ENCODE data around the gene CD300LD. TPM values are rescaled to one million over a fixed set of nuclear protein-coding genes. Genes with fewer than 3 reads are reported as not detected.

Gene CD300LD
- total RNA-seq, 1 experiment from 2014 or later: not detected

- H3K4me1 Mint-ChIP-seq (ENCODE audit: insufficient read depth, unreplicated experiment): peaks cover 11% of the 10 kb centered on the region
- DNase-seq (ENCODE audit: unreplicated experiment): no peak
- no peaks in the 10 kb centered on the region for H3K36me3 Mint-ChIP-seq (ENCODE audit: insufficient read depth, unreplicated experiment)
- no TSS peak for BruUV-seq (replicated peaks)
- ChIA-PET CTCF (interaction anchor here (0.6 to 0.7 kb wide), 2 partner anchors 9 to 1989 kb away, joined by 3 read pairs; no protein-coding TSS in a partner anchor), POLR2A (no interaction called here)
- H3K27ac Mint-ChIP-seq (ENCODE audit: low read depth, unreplicated experiment): no peak overlapping the region
- no peaks in the 10 kb centered on the region for H3K9me3 Mint-ChIP-seq (ENCODE audit: unreplicated experiment)
- intact Hi-C loops (cut with micrococcal nuclease): no loop called here
- TF ChIP-seq CTCF (IDR thresholded peaks at IDR 0.05; ENCODE audit: unreplicated experiment): no peak
- H3K4me3 Mint-ChIP-seq (ENCODE audit: unreplicated experiment): no peak overlapping the region
- H3K27me3 Mint-ChIP-seq (ENCODE audit: insufficient read depth, unreplicated experiment): peaks cover 21% of the 10 kb centered on the region
These were observed 49.2 kb downstream of the CD300LD start for GRCh38 chr17:74542727-74543383.

- Mint-ChIP-seq H3K4me1 (ENCODE audit: insufficient read depth, unreplicated experiment) (peaks cover 4% of the 10 kb centered on the region), H3K4me3 (ENCODE audit: unreplicated experiment) (no peak overlapping the region), H3K27ac (ENCODE audit: low read depth, unreplicated experiment) (no peak overlapping the region), H3K36me3 (ENCODE audit: insufficient read depth, unreplicated experiment) (no peaks in the 10 kb centered on the region), H3K9me3 (ENCODE audit: unreplicated experiment) (no peaks in the 10 kb centered on the region), H3K27me3 (ENCODE audit: insufficient read depth, unreplicated experiment) (peaks cover 26% of the 10 kb centered on the region)
- DNase-seq (ENCODE audit: unreplicated experiment): no peak
- ChIA-PET POLR2A (no interaction called here), CTCF (interaction anchor here (0.7 kb wide), 1 partner anchor 54 kb away, joined by 4 read pairs; no protein-coding TSS in a partner anchor)
- no peak for TF ChIP-seq CTCF (IDR thresholded peaks at IDR 0.05; ENCODE audit: unreplicated experiment)
- no TSS peak for BruUV-seq (replicated peaks)
- intact Hi-C loops (cut with micrococcal nuclease): no loop called here
These were observed 49.9 kb downstream of the CD300LD start for GRCh38 chr17:74542166-74542565.

- no peak for DNase-seq (ENCODE audit: unreplicated experiment)
- H3K27me3 Mint-ChIP-seq (ENCODE audit: insufficient read depth, unreplicated experiment): peaks cover 33% of the 10 kb centered on the region
- no TSS peak for BruUV-seq (replicated peaks)
- ChIA-PET CTCF (interaction anchor here (0.7 kb wide), 1 partner anchor 54 kb away, joined by 4 read pairs; no protein-coding TSS in a partner anchor), POLR2A (no interaction called here)
- no peaks in the 10 kb centered on the region for H3K9me3 Mint-ChIP-seq (ENCODE audit: unreplicated experiment)
- H3K36me3 Mint-ChIP-seq (ENCODE audit: insufficient read depth, unreplicated experiment): no peaks in the 10 kb centered on the region
- no peak for TF ChIP-seq CTCF (IDR thresholded peaks at IDR 0.05; ENCODE audit: unreplicated experiment)
- H3K4me1 Mint-ChIP-seq (ENCODE audit: insufficient read depth, unreplicated experiment): peaks cover 4% of the 10 kb centered on the region
- no peak overlapping the region for H3K4me3 Mint-ChIP-seq (ENCODE audit: unreplicated experiment)
- intact Hi-C loops (cut with micrococcal nuclease): no loop called here
- no peak overlapping the region for H3K27ac Mint-ChIP-seq (ENCODE audit: low read depth, unreplicated experiment)
These were observed 50.6 kb downstream of the CD300LD start for GRCh38 chr17:74541176-74542111.

- H3K27ac Mint-ChIP-seq (ENCODE audit: low read depth, unreplicated experiment): no peak overlapping the region
- no TSS peak for BruUV-seq (replicated peaks)
These were observed 52.7 kb downstream of the CD300LD start for GRCh38 chr17:74539281-74539820.

More at GRCh38 chr17:74539281-74539820, 52.7 kb downstream of the CD300LD start:
- intact Hi-C loops (cut with micrococcal nuclease): no loop called here
- no peak for TF ChIP-seq CTCF (IDR thresholded peaks at IDR 0.05; ENCODE audit: unreplicated experiment)
- H3K27me3 Mint-ChIP-seq (ENCODE audit: insufficient read depth, unreplicated experiment): peaks cover 40% of the 10 kb centered on the region
- CTCF ChIA-PET: no interaction called here
- peaks cover 2% of the 10 kb centered on the region for H3K4me1 Mint-ChIP-seq (ENCODE audit: insufficient read depth, unreplicated experiment)
- no peak for DNase-seq (ENCODE audit: unreplicated experiment)
- no peak overlapping the region for H3K4me3 Mint-ChIP-seq (ENCODE audit: unreplicated experiment)
- POLR2A ChIA-PET: no interaction called here
- no peaks in the 10 kb centered on the region for H3K36me3 Mint-ChIP-seq (ENCODE audit: insufficient read depth, unreplicated experiment)
- H3K9me3 Mint-ChIP-seq (ENCODE audit: unreplicated experiment): no peaks in the 10 kb centered on the region
